ENCODE results near the gene PRMT7. TPM values are rescaled to one million over a fixed set of nuclear protein-coding genes. Genes with fewer than 3 reads are reported as not detected.

PRMT7 gene
- total and polyA plus RNA-seq, 2 of the 8 experiments (the other 6 are each of a cell fraction or from before 2014, with no cell fraction given), result 48.2 to 49.3 TPM

DNA sequence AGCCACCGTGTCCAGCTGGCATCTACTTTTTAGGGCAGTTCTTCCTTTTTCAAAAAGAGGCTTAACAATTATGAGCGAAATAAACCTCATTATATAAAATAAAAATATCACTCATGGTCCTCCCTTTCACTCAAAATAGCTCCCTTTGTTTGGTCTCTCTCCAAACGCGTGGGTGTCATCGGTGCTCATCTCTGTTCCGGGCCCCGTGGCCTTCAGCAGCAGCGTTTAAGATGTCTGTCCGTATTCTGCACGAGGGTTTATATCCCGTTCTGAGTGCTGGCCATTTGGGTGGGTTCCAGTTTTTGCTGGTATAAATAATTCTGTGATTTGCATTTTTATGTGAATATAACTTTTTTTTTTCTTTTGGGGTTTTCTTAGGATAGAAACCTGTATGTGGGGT lies 33.4 kb downstream of the PRMT7 start:
- Histone ChIP-seq H2AFZ (ENCODE audit: low read length) (no peak overlapping the region), H4K20me1 (replicated peaks in 1 of 2; ENCODE audit: control insufficient read depth in 1 of 2, insufficient read depth in 2 of 2, low read length in 2 of 2) (peaks cover 0 to 1% of the 10 kb centered on the region in 2 experiments), H2BK5ac (ENCODE audit: low read depth, low read length) (no peak overlapping the region), H2BK20ac (ENCODE audit: low read length) (no peak overlapping the region), H2BK15ac (ENCODE audit: low read length) (no peak overlapping the region), H2BK12ac (ENCODE audit: low read depth, low read length) (no peak overlapping the region), H3K23me2 (ENCODE audit: low read depth, low read length) (no peaks in the 10 kb centered on the region; the same call in 1 of the 2 replicates), H3K18ac (ENCODE audit: extremely low read depth, low read length) (no peak overlapping the region), H3K4ac (replicated peaks; ENCODE audit: insufficient read length, low read depth, low read length) (no peak overlapping the region), H3K27me3 (replicated peaks in 1 of 4; ENCODE audit: control insufficient read depth in 3 of 4, extremely low read depth in 1 of 4, insufficient read depth in 3 of 4, low read length in 3 of 4) (no peaks in the 10 kb centered on the region; a peak in 1 of 7 replicates), H3K23ac (ENCODE audit: insufficient read length) (no peak overlapping the region), H3K27ac (ENCODE audit: low read depth, low read length) (no peak overlapping the region), H3K14ac (ENCODE audit: insufficient read length) (no peak overlapping the region), H2BK120ac (replicated peaks; ENCODE audit: low read depth, low read length) (no peak overlapping the region), H3K4me1 (replicated peaks in 1 of 4; ENCODE audit: control insufficient read depth in 3 of 4, insufficient read depth in 4 of 4, low read length in 3 of 4) (no peaks in the 10 kb centered on the region), H3K9ac (replicated peaks in 1 of 4; ENCODE audit: extremely low read depth in 1 of 4, low read depth in 3 of 4, low read length in 3 of 4) (no peak overlapping the region), H4K91ac (replicated peaks; ENCODE audit: insufficient read length, low read length) (no peak overlapping the region), H4K8ac (ENCODE audit: extremely low read depth, insufficient read depth, low read length) (no peak overlapping the region), H3K4me2 (ENCODE audit: insufficient read depth in 1 of 2, low read depth in 2 of 2, low read length in 2 of 2) (no peak overlapping the region), H3K79me2 (ENCODE audit: control insufficient read depth in 1 of 2, insufficient read depth in 2 of 2, low read length in 2 of 2) (no peaks in the 10 kb centered on the region), H4K5ac (ENCODE audit: insufficient read length, low read depth, low read length) (no peak overlapping the region), H3K56ac (replicated peaks; ENCODE audit: insufficient read length, low read depth, low read length) (no peak overlapping the region), H3K79me1 (ENCODE audit: low read depth, low read length) (peaks cover 2% of the 10 kb centered on the region; the same call in 1 of the 2 replicates), H3K9me3 (ENCODE audit: insufficient read depth in 2 of 2, low read depth in 1 of 2, low read length in 1 of 2) (no peaks in the 10 kb centered on the region), H2AK5ac (ENCODE audit: low read depth, low read length) (no peak overlapping the region), H3K36me3 (ENCODE audit: control insufficient read depth in 2 of 4, insufficient read depth in 4 of 4, low read length in 3 of 4) (peaks cover 16 to 45% (median 27%) of the 10 kb centered on the region in 4 experiments; a peak in 7 of 8 replicates), H3K4me3 (ENCODE audit: extremely low read depth in 1 of 4, insufficient read depth in 2 of 4, low read depth in 3 of 4, low read length in 4 of 4) (no peak overlapping the region)
- FAIRE-seq (no peak), DNase-seq (ENCODE audit: low read depth in 1 of 2, low spot score in 2 of 2) (no peak)
- 85% methylated on average over 11 of the region's 11 CpGs; no CpG with 5 or more reads in 1 of the 2 experiments for WGBS, 2 experiments (ENCODE audit: extremely low coverage in 1 of 2, insufficient coverage in 1 of 2, insufficient read length in 1 of 2, insufficient replicate concordance in 2 of 2, low coverage in 1 of 2, low lambda C conversion rate in 2 of 2, missing lambda C conversion rate in 1 of 2)
- ChIA-PET CTCF (ENCODE audit: partially characterized antibody) (interaction anchor here (0.7 to 2.9 kb wide), 5 partner anchors 11 to 142 kb away, joined by 3 to 10 read pairs (median 4); partner anchors contain the start of gene SLC7A6), POLR2A (ENCODE audit: partially characterized antibody) (interaction anchor here (1.0 kb wide), 1 partner anchor 40 kb away, joined by 3 read pairs; no protein-coding TSS in a partner anchor)
- no peak for TF ChIP-seq SP2 (IDR thresholded peaks at IDR 0.05; ENCODE audit: low read length)
- TF ChIP-seq CREB1 (IDR thresholded peaks at IDR 0.05), result no peak
- TF ChIP-seq, protein P1, sequence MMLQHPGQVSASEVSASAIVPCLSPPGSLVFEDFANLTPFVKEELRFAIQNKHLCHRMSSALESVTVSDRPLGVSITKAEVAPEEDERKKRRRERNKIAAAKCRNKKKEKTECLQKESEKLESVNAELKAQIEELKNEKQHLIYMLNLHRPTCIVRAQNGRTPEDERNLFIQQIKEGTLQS (IDR thresholded peaks at IDR 0.05; ENCODE audit: insufficient read depth, low read depth, low read length), result no peak
- no peak for TF ChIP-seq FOSL1 (IDR thresholded peaks at IDR 0.05; ENCODE audit: insufficient read depth, low read depth, low read length)
- TF ChIP-seq BCL11A (IDR thresholded peaks at IDR 0.05; ENCODE audit: low read depth in 2 of 2, low read length in 2 of 2), result no peak
- TF ChIP-seq RNF2 (IDR thresholded peaks at IDR 0.05; ENCODE audit: borderline replicate concordance, low read depth, low read length, missing control alignments, poor library complexity, severe bottlenecking), result no peak
- no peak for TF ChIP-seq GABPA (IDR thresholded peaks at IDR 0.05; ENCODE audit: borderline replicate concordance, insufficient read depth, low read length)
- TF ChIP-seq, protein P2, sequence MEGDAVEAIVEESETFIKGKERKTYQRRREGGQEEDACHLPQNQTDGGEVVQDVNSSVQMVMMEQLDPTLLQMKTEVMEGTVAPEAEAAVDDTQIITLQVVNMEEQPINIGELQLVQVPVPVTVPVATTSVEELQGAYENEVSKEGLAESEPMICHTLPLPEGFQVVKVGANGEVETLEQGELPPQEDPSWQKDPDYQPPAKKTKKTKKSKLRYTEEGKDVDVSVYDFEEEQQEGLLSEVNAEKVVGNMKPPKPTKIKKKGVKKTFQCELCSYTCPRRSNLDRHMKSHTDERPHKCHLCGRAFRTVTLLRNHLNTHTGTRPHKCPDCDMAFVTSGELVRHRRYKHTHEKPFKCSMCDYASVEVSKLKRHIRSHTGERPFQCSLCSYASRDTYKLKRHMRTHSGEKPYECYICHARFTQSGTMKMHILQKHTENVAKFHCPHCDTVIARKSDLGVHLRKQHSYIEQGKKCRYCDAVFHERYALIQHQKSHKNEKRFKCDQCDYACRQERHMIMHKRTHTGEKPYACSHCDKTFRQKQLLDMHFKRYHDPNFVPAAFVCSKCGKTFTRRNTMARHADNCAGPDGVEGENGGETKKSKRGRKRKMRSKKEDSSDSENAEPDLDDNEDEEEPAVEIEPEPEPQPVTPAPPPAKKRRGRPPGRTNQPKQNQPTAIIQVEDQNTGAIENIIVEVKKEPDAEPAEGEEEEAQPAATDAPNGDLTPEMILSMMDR (IDR thresholded peaks at IDR 0.05; ENCODE audit: control extremely low read depth in 1 of 3, insufficient read depth in 1 of 3, low read depth in 1 of 3, low read length in 3 of 3), result no peak
